ENCODE data around the gene CTIF.
A peak's percentile ranks its signal among the peaks of the same experiment; 100 is the strongest.

CTIF gene

DNA sequence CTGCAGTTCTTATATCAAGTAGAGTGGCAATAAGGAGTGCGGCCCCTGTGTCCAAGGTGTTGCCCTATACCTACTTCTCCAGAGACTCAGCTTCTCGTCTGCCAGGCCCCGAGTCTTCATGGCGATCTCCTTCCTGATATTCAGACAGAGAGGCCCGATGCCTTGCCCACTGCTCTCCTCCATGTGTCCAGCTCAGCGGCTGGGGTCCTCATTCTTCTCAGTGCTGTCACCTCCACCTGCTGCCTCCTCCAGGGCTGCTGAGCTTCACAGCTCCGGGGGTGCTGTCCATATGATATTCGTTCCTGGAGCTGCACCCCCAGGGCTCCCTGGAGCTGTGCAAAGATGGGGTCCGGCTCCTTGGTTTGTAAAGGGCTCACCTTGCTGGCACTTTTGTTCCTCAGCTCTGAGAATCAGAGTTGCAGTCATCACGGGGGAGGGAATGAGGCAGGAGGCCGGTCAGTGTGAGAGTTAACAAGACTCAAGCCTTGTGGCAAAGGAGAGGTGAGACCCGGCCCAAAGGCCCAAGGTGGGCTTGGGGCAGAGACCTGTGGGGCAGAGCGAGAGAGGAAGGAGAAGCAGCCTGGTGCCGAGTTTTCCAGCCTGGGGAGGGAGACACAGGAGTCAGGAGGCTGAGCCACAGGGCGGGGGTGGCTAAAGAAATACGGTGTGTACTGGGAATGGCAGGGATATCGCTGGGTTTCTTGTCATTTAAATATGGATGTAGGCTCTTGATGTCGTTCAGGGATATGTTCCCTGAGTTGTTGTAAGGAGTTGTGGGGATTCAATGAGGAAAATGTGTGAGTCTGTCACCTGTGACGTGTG lies 120.6 kb downstream of the CTIF start:
- TF ChIP-seq CTCF (IDR thresholded peaks at IDR 0.05): no peak
- Histone ChIP-seq H3K27ac (no peak overlapping the region), H3K9me3 (no peaks in the 10 kb centered on the region), H3K36me3 (no peaks in the 10 kb centered on the region), H3K4me3 (ENCODE audit: low read depth in 1 of 2, low read length in 1 of 2) (no peak overlapping the region), H3K27me3 (no peaks in the 10 kb centered on the region), H3K4me1 (ENCODE audit: control insufficient read depth in 1 of 2, insufficient read depth in 1 of 2, low read depth in 1 of 2, low read length in 1 of 2) (peaks cover 37 to 44% of the 10 kb centered on the region in 2 experiments)

GRCh38 chr18:48660346-48661228 lies 121.8 kb downstream of the CTIF start:
- Histone ChIP-seq H3K36me3 (no peaks in the 10 kb centered on the region), H3K9me3 (no peaks in the 10 kb centered on the region), H3K27ac (no peak overlapping the region), H3K4me1 (ENCODE audit: control insufficient read depth in 1 of 2, insufficient read depth in 1 of 2, low read depth in 1 of 2, low read length in 1 of 2) (peaks cover 39 to 46% of the 10 kb centered on the region in 2 experiments), H3K4me3 (ENCODE audit: low read depth in 1 of 2, low read length in 1 of 2) (no peak overlapping the region), H3K27me3 (no peaks in the 10 kb centered on the region)
- TF ChIP-seq CTCF (IDR thresholded peaks at IDR 0.05): no peak

- H3K36me3 ChIP-seq: no peaks in the 10 kb centered on the region
- TF ChIP-seq CTCF (IDR thresholded peaks at IDR 0.05): no peak
- peaks cover 39 to 45% of the 10 kb centered on the region in 2 experiments for H3K4me1 ChIP-seq (ENCODE audit: control insufficient read depth in 1 of 2, insufficient read depth in 1 of 2, low read depth in 1 of 2, low read length in 1 of 2)
- no peak overlapping the region for H3K4me3 ChIP-seq (ENCODE audit: low read depth in 1 of 2, low read length in 1 of 2)
- H3K27me3 ChIP-seq: no peaks in the 10 kb centered on the region
- no peaks in the 10 kb centered on the region for H3K9me3 ChIP-seq
- peak overlapping the region; percentile 67 for H3K27ac ChIP-seq
These were observed 122.6 kb downstream of the CTIF start for GRCh38 chr18:48661421-48661820.

GRCh38 chr18:48662011-48662661 lies 123.3 kb downstream of the CTIF start:
- peaks cover 32 to 38% of the 10 kb centered on the region in 2 experiments for H3K4me1 ChIP-seq (ENCODE audit: control insufficient read depth in 1 of 2, insufficient read depth in 1 of 2, low read depth in 1 of 2, low read length in 1 of 2)
- no peaks in the 10 kb centered on the region for H3K9me3 ChIP-seq
- H3K27ac ChIP-seq: peak overlapping the region; percentile 67
- peak overlapping the region in 1 of 2 experiments; percentile 15 for H3K4me3 ChIP-seq (ENCODE audit: low read depth in 1 of 2, low read length in 1 of 2)
- no peaks in the 10 kb centered on the region for H3K27me3 ChIP-seq
- no peaks in the 10 kb centered on the region for H3K36me3 ChIP-seq
- no peak for TF ChIP-seq CTCF (IDR thresholded peaks at IDR 0.05)

GRCh38 chr18:48663096-48663930 lies 124.5 kb downstream of the CTIF start:
- Histone ChIP-seq H3K9me3 (no peaks in the 10 kb centered on the region), H3K36me3 (no peaks in the 10 kb centered on the region), H3K4me1 (ENCODE audit: control insufficient read depth in 1 of 2, insufficient read depth in 1 of 2, low read depth in 1 of 2, low read length in 1 of 2) (peaks cover 27 to 33% of the 10 kb centered on the region in 2 experiments), H3K4me3 (ENCODE audit: low read depth in 1 of 2, low read length in 1 of 2) (no peak overlapping the region), H3K27me3 (no peaks in the 10 kb centered on the region), H3K27ac (peak overlapping the region; percentile 67)
- no peak for TF ChIP-seq CTCF (IDR thresholded peaks at IDR 0.05)
